HCT116 (cell line): ENCODE results near the gene DOCK7.

Experiments used
- CEBPB ChIP-seq: IDR thresholded peaks from 2 replicates; pipeline ENCODE4 v1.6.1; 2012; ENCODE audit warnings: low read depth
- EGR1 ChIP-seq: IDR thresholded peaks from 2 replicates; pipeline ENCODE4 v1.6.1; 2012; ENCODE audit warnings: low read depth
- EZH2 ChIP-seq: fragments of 200-600 bp; sonication (generic); IDR thresholded peaks from 2 replicates; pipeline ENCODE4 v1.6.1; 2017; ENCODE audit warnings: antibody characterized with exemption, mixed run types
- FOSL1 ChIP-seq: IDR thresholded peaks from 2 replicates; pipeline ENCODE4 v1.6.1; 2012; ENCODE audit warnings: low read depth
- JUND ChIP-seq: IDR thresholded peaks from 2 replicates; pipeline ENCODE4 v1.6.1; 2012
- MAX ChIP-seq: IDR thresholded peaks from 2 replicates; pipeline ENCODE4 v1.6.1; 2012
- POLR2A ChIP-seq: IDR thresholded peaks from 2 replicates; pipeline ENCODE4 v1.7.0; 2011; ENCODE audit warnings: borderline replicate concordance; ENCODE audit not compliant: insufficient read depth, insufficient read length; ENCODE audit errors: extremely low read depth
- POLR2AphosphoS5 ChIP-seq: IDR thresholded peaks from 2 replicates; pipeline ENCODE4 v1.6.1; 2011; ENCODE audit warnings: mild to moderate bottlenecking, low read depth, low read length, moderate library complexity
- RAD21 ChIP-seq: IDR thresholded peaks from 2 replicates; pipeline ENCODE4 v1.6.1; 2012; ENCODE audit warnings: low read depth, mild to moderate bottlenecking
- YY1 ChIP-seq: IDR thresholded peaks from 2 replicates; pipeline ENCODE4 v1.6.1; 2011; ENCODE audit warnings: low read length, low read depth, moderate library complexity, mild to moderate bottlenecking; ENCODE audit not compliant: insufficient replicate concordance; ENCODE audit errors: extremely low read depth
- ZFX ChIP-seq: fragments of 450-650 bp; IDR thresholded peaks from 2 replicates; pipeline ENCODE4 v1.6.1; 2017
- ZNF274 ChIP-seq: fragments of 200-500 bp; sonication (Bioruptor generic); IDR thresholded peaks from 2 replicates; pipeline ENCODE4 v1.6.1; 2014; ENCODE audit warnings: mild to moderate bottlenecking, low read depth, low read length, inconsistent platforms
- TF ChIP-seq, protein P1 (sequence below): IDR thresholded peaks from 2 replicates; pipeline ENCODE4 v1.6.1; 2012; ENCODE audit warnings: low read depth
- TF ChIP-seq, protein P2 (sequence below), 3 experiments: fragments of 200-600 bp in 1 of 3; sonication (generic) in 1 of 3; IDR thresholded peaks in 2 of 3; conservative IDR thresholded peaks in 1 of 3; 2 replicates each; pipeline ENCODE4 v1.5.1; 2012 to 2017; ENCODE audit warnings: low read depth in 2 of 3, low read length in 2 of 3, antibody characterized with exemption in 1 of 3, borderline replicate concordance in 1 of 3, control low read depth in 1 of 3, mild to moderate bottlenecking in 1 of 3, mixed read lengths in 1 of 3, mixed run types in 1 of 3, moderate library complexity in 1 of 3; ENCODE audit not compliant: insufficient read depth in 1 of 3

DNA sequence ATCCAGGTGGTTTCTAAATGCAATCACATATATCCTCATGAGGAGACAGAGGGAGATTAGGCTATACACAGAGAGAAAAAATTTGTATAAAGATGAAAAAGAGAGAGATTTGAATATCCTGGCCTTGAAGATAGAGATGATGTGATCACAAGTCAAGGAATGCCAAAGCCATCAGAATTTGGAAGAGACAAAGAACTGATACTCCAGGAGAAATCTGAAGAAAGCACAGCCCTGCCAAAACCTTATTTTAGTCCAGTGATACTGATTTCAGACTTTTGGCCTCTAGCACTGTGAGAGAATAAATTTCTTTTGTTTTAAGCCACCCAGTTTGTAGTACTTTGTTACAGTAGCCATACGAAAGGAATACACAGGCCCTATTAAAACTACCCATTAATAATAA, 33.4 kb downstream of the DOCK7 start:
- TF ChIP-seq, protein P1, sequence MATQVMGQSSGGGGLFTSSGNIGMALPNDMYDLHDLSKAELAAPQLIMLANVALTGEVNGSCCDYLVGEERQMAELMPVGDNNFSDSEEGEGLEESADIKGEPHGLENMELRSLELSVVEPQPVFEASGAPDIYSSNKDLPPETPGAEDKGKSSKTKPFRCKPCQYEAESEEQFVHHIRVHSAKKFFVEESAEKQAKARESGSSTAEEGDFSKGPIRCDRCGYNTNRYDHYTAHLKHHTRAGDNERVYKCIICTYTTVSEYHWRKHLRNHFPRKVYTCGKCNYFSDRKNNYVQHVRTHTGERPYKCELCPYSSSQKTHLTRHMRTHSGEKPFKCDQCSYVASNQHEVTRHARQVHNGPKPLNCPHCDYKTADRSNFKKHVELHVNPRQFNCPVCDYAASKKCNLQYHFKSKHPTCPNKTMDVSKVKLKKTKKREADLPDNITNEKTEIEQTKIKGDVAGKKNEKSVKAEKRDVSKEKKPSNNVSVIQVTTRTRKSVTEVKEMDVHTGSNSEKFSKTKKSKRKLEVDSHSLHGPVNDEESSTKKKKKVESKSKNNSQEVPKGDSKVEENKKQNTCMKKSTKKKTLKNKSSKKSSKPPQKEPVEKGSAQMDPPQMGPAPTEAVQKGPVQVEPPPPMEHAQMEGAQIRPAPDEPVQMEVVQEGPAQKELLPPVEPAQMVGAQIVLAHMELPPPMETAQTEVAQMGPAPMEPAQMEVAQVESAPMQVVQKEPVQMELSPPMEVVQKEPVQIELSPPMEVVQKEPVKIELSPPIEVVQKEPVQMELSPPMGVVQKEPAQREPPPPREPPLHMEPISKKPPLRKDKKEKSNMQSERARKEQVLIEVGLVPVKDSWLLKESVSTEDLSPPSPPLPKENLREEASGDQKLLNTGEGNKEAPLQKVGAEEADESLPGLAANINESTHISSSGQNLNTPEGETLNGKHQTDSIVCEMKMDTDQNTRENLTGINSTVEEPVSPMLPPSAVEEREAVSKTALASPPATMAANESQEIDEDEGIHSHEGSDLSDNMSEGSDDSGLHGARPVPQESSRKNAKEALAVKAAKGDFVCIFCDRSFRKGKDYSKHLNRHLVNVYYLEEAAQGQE, result no peak
- TF ChIP-seq, protein P2, sequence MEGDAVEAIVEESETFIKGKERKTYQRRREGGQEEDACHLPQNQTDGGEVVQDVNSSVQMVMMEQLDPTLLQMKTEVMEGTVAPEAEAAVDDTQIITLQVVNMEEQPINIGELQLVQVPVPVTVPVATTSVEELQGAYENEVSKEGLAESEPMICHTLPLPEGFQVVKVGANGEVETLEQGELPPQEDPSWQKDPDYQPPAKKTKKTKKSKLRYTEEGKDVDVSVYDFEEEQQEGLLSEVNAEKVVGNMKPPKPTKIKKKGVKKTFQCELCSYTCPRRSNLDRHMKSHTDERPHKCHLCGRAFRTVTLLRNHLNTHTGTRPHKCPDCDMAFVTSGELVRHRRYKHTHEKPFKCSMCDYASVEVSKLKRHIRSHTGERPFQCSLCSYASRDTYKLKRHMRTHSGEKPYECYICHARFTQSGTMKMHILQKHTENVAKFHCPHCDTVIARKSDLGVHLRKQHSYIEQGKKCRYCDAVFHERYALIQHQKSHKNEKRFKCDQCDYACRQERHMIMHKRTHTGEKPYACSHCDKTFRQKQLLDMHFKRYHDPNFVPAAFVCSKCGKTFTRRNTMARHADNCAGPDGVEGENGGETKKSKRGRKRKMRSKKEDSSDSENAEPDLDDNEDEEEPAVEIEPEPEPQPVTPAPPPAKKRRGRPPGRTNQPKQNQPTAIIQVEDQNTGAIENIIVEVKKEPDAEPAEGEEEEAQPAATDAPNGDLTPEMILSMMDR (IDR thresholded peaks at IDR 0.05 in 2 of 3, conservative IDR thresholded peaks at IDR 0.05 in 1 of 3; ENCODE audit: borderline replicate concordance in 1 of 3, insufficient read depth in 1 of 3, low read depth in 2 of 3, low read length in 2 of 3), result no peak
- TF ChIP-seq ZNF274, result no peak
- no peak for TF ChIP-seq JUND
- no peak for TF ChIP-seq YY1
- TF ChIP-seq MAX, result no peak
- no peak for TF ChIP-seq POLR2A
- TF ChIP-seq CEBPB, result no peak
- no peak for TF ChIP-seq POLR2AphosphoS5
- TF ChIP-seq EGR1, result no peak
- no peak for TF ChIP-seq RAD21
- no peak for TF ChIP-seq EZH2
- TF ChIP-seq FOSL1, result no peak
- TF ChIP-seq ZFX, result no peak
